SK-N-SH (cell line): ENCODE results near the gene SIRPA.

Experiments used
- CTCF ChIP-seq: fragments of 200-600 bp; sonication (generic); IDR thresholded peaks from 2 replicates; pipeline ENCODE4 v1.6.1; 2017; ENCODE audit warnings: antibody characterized with exemption, mild to moderate bottlenecking, moderate library complexity
- ELF1 ChIP-seq: IDR thresholded peaks from 2 replicates; pipeline ENCODE4 v1.4.0; 2012
- EP300 ChIP-seq, 2 experiments: IDR thresholded peaks; 2 replicates each; pipeline versions ENCODE4 v1.4.0 to v1.6.1; 2012; ENCODE audit warnings: borderline replicate concordance in 1 of 2, low read depth in 1 of 2, low read length in 1 of 2
- FOSL2 ChIP-seq: IDR thresholded peaks from 2 replicates; pipeline ENCODE4 v1.4.0; 2012; ENCODE audit warnings: low read depth, mild to moderate bottlenecking, moderate library complexity, borderline replicate concordance
- GABPA ChIP-seq: IDR thresholded peaks from 2 replicates; pipeline ENCODE4 v1.4.0; 2012; ENCODE audit warnings: low read depth, mild to moderate bottlenecking
- GATA2 ChIP-seq: sonication (generic); formaldehyde crosslinking; IDR thresholded peaks from 2 replicates; pipeline ENCODE4 v1.5.0; 2020; ENCODE audit warnings: mild to moderate bottlenecking, missing genetic modification reagents
- JUND ChIP-seq: IDR thresholded peaks from 2 replicates; pipeline ENCODE4 v1.4.0; 2012
- POLR2AphosphoS5 ChIP-seq: IDR thresholded peaks from 2 replicates; pipeline ENCODE4 v1.6.1; 2012; ENCODE audit warnings: low read depth, low read length
- RAD21 ChIP-seq: IDR thresholded peaks from 2 replicates; pipeline ENCODE4 v1.6.1; 2012; ENCODE audit warnings: mild to moderate bottlenecking, low read length
- RCOR1 ChIP-seq: fragments of 150-350 bp; IDR thresholded peaks from 2 replicates; pipeline ENCODE4 v1.6.1; 2017; ENCODE audit warnings: antibody characterized with exemption, low read length
- TAF1 ChIP-seq: IDR thresholded peaks from 2 replicates; pipeline ENCODE4 v1.6.1; 2012; ENCODE audit warnings: low read depth, mild to moderate bottlenecking, low read length, moderate library complexity, borderline replicate concordance
- USF1 ChIP-seq: IDR thresholded peaks from 2 replicates; pipeline ENCODE4 v1.4.0; 2012; ENCODE audit warnings: low read depth, borderline replicate concordance
- USF2 ChIP-seq: fragments of 150-350 bp; IDR thresholded peaks from 2 replicates; pipeline ENCODE4 v1.6.1; 2017; ENCODE audit warnings: antibody characterized with exemption, low read length, low read depth, borderline replicate concordance
- TF ChIP-seq, protein P1 (sequence below): IDR thresholded peaks from 2 replicates; pipeline ENCODE4 v1.4.0; 2012; ENCODE audit warnings: low read depth

DNA sequence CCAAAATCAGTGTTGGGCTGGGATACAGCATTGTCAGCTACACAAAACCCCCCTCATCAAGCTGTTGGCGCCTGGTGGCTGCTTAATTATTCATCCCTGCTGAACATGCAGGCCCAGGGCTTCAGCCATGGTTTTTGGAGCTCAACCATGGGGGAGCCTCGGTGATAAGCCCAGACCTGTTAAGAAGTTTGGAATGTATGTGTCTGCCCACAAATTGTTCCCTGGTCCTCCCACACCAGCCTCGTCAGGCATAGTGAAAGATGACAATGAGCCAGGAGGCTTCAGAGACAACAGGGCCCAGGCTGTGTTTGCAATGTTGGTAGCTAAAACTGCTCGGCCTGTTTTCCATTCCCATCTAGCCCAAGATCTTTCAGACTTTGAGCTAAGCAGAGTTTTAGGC, 34.8 kb upstream of the SIRPA start:
- TF ChIP-seq USF1 (no peak), GATA2 (CRISPR knock-in tag) (no peak), EP300 (IDR thresholded peaks at IDR 0.05; ENCODE audit: borderline replicate concordance in 1 of 2, low read depth in 1 of 2, low read length in 1 of 2) (no peak), CTCF (no peak), USF2 (no peak), RAD21 (no peak), FOSL2 (no peak), TAF1 (no peak), ELF1 (no peak), JUND (no peak), POLR2AphosphoS5 (no peak), RCOR1 (no peak), GABPA (no peak)
- TF ChIP-seq, protein P1, sequence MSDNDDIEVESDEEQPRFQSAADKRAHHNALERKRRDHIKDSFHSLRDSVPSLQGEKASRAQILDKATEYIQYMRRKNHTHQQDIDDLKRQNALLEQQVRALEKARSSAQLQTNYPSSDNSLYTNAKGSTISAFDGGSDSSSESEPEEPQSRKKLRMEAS: no peak
